Fibroblast of lung (primary cell): ENCODE data around the gene DIP2C. TPM values are rescaled to one million over a fixed set of nuclear protein-coding genes. Genes with fewer than 3 reads are reported as not detected.
A peak's percentile ranks its signal among the peaks of the same experiment; 100 is the strongest.

Experiments
- DNase-seq, 2 donors: peaks; one replicate each; pipeline versions ENCODE4 v3.0.0 to v3.0.0-alpha.2; 2010; ENCODE audit warnings: low read depth in 2 of 2
- H2AFZ ChIP-seq: 2 replicates; pipeline ENCODE4 v1.5.1; 2012; ENCODE audit warnings: low read length, control low read depth, inconsistent platforms
- H3K27ac ChIP-seq: 2 replicates; pipeline ENCODE4 v1.5.1; 2011; ENCODE audit warnings: low read length, control low read depth; ENCODE audit not compliant: insufficient read depth
- H3K27me3 ChIP-seq: 2 replicates; pipeline ENCODE4 v1.5.1; 2011; ENCODE audit warnings: mild to moderate bottlenecking, low read length; ENCODE audit not compliant: control insufficient read depth, insufficient read depth
- H3K36me3 ChIP-seq: 2 replicates; pipeline ENCODE4 v1.5.1; 2011; ENCODE audit warnings: low read length; ENCODE audit not compliant: control insufficient read depth, insufficient read depth
- H3K4me1 ChIP-seq: 2 replicates; pipeline ENCODE4 v1.5.1; 2011; ENCODE audit warnings: low read length; ENCODE audit not compliant: control insufficient read depth, insufficient read depth; ENCODE audit errors: extremely low read depth
- H3K4me2 ChIP-seq: 2 replicates; pipeline ENCODE4 v1.5.1; 2011; ENCODE audit warnings: low read length, control low read depth; ENCODE audit not compliant: insufficient read depth; ENCODE audit errors: extremely low read depth
- H3K4me3 ChIP-seq, 4 experiments: fragments of 200-600 bp in 1 of 4; sonication (generic) in 1 of 4; replicated peaks in 1 of 4; 2 replicates each; pipeline ENCODE4 v1.5.1; 2011 to 2016; ENCODE audit warnings: low read length in 4 of 4, low read depth in 3 of 4, mild to moderate bottlenecking in 3 of 4, control low read depth in 2 of 4, inconsistent platforms in 1 of 4, mixed read lengths in 1 of 4; ENCODE audit not compliant: insufficient read depth in 1 of 4; ENCODE audit errors: control extremely low read depth in 1 of 4
- H3K79me2 ChIP-seq: 2 replicates; pipeline ENCODE4 v1.5.1; 2012; ENCODE audit warnings: mild to moderate bottlenecking, low read length, inconsistent platforms; ENCODE audit not compliant: control insufficient read depth, insufficient read depth
- H3K9ac ChIP-seq: 2 replicates; pipeline ENCODE4 v1.5.1; 2011; ENCODE audit warnings: mild to moderate bottlenecking, low read length, control low read depth; ENCODE audit not compliant: insufficient read depth
- H3K9me3 ChIP-seq: 2 replicates; pipeline ENCODE4 v1.5.1; 2012; ENCODE audit warnings: low read depth, low read length; ENCODE audit not compliant: control insufficient read depth, insufficient read depth
- H4K20me1 ChIP-seq: 2 replicates; pipeline ENCODE4 v1.5.1; 2011; ENCODE audit warnings: low read length; ENCODE audit not compliant: control insufficient read depth, insufficient read depth; ENCODE audit errors: extremely low read depth
- CTCF ChIP-seq, 2 donors: IDR thresholded peaks in 1 of 2; conservative IDR thresholded peaks in 1 of 2; 1 replicate in 1 of 2; 2 replicates in 1 of 2; pipeline ENCODE4 v1.5.1; 2011 to 2012; ENCODE audit warnings: low read length in 2 of 2, control low read depth in 1 of 2, inconsistent platforms in 1 of 2, low read depth in 1 of 2, mild to moderate bottlenecking in 1 of 2
- EZH2 ChIP-seq: IDR thresholded peaks from 2 replicates; pipeline ENCODE4 v1.5.1; 2012; ENCODE audit warnings: low read length, control low read depth, mild to moderate bottlenecking; ENCODE audit errors: missing control alignments
- polyA plus RNA-seq, 2 donors: library from polyadenylated mRNA; depleted of rRNA in 1 of 2; stranded (reverse) in 1 of 2; unstranded in 1 of 2; fragments of >200 nt; gene quantifications; 2 replicates each; pipeline ENCODE4 v1.2.1, GENCODE V29; 2011 to 2012; ENCODE audit warnings: missing spikeins in 1 of 2
- total RNA-seq: library from RNA; depleted of rRNA; stranded (reverse); fragments of >200 nt; gene quantifications from 2 replicates; pipeline ENCODE4 v1.2.1, GENCODE V29; 2014

Gene DIP2C
- total and polyA plus RNA-seq, 2 donors (not counting 1 experiment from before 2014, with no cell fraction given) = 10.7 to 18.3 TPM

GRCh38 chr10:536371-536925 is 153.0 kb downstream of the DIP2C start:
- peak in 1 of 2 donors; percentile 74 for DNase-seq
- H3K27ac ChIP-seq = no peak overlapping the region
- no peak overlapping the region for H3K4me2 ChIP-seq
- H4K20me1 ChIP-seq = no peaks in the 10 kb centered on the region
- no peak overlapping the region for H2AFZ ChIP-seq
- H3K36me3 ChIP-seq = no peaks in the 10 kb centered on the region
- H3K4me1 ChIP-seq = no peaks in the 10 kb centered on the region
- no peak overlapping the region for H3K9ac ChIP-seq
- TF ChIP-seq EZH2 = no peak
- TF ChIP-seq CTCF (conservative IDR thresholded peaks at IDR 0.05 in 1 of 2, IDR thresholded peaks at IDR 0.05 in 1 of 2; ENCODE audit: low read depth in 1 of 2, low read length in 2 of 2) = no peak
- H3K9me3 ChIP-seq = no peaks in the 10 kb centered on the region
- H3K79me2 ChIP-seq = peaks cover 2% of the 10 kb centered on the region
- H3K4me3 ChIP-seq = no peak overlapping the region
- no peaks in the 10 kb centered on the region for H3K27me3 ChIP-seq

GRCh38 chr10:535952-536351 is 153.5 kb downstream of the DIP2C start:
- Histone ChIP-seq H4K20me1 (no peaks in the 10 kb centered on the region), H3K4me3 (no peak overlapping the region), H3K79me2 (peaks cover 2% of the 10 kb centered on the region), H3K4me1 (no peaks in the 10 kb centered on the region), H3K27me3 (no peaks in the 10 kb centered on the region), H3K36me3 (no peaks in the 10 kb centered on the region), H3K9me3 (no peaks in the 10 kb centered on the region), H3K4me2 (no peak overlapping the region), H3K9ac (no peak overlapping the region), H3K27ac (no peak overlapping the region), H2AFZ (no peak overlapping the region)
- DNase-seq = no peak
- TF ChIP-seq EZH2 = no peak

- Histone ChIP-seq H2AFZ (no peak overlapping the region), H4K20me1 (peaks cover under 1% of the 10 kb centered on the region), H3K79me2 (peaks cover 2% of the 10 kb centered on the region)
Measured at GRCh38 chr10:535051-535450, 154.4 kb downstream of the DIP2C start.

More at GRCh38 chr10:535051-535450, 154.4 kb downstream of the DIP2C start:
- TF ChIP-seq CTCF (conservative IDR thresholded peaks at IDR 0.05 in 1 of 2, IDR thresholded peaks at IDR 0.05 in 1 of 2; ENCODE audit: low read depth in 1 of 2, low read length in 2 of 2) (no peak), EZH2 (no peak)
- no peak overlapping the region for H3K9ac ChIP-seq
- no peaks in the 10 kb centered on the region for H3K36me3 ChIP-seq
- H3K27ac ChIP-seq = no peak overlapping the region
- no peak overlapping the region for H3K4me3 ChIP-seq
- H3K4me2 ChIP-seq = no peak overlapping the region
- DNase-seq = no peak
- no peaks in the 10 kb centered on the region for H3K27me3 ChIP-seq
- no peaks in the 10 kb centered on the region for H3K9me3 ChIP-seq
- no peaks in the 10 kb centered on the region for H3K4me1 ChIP-seq
